ENCODE results near the gene SLC26A3.

DNA sequence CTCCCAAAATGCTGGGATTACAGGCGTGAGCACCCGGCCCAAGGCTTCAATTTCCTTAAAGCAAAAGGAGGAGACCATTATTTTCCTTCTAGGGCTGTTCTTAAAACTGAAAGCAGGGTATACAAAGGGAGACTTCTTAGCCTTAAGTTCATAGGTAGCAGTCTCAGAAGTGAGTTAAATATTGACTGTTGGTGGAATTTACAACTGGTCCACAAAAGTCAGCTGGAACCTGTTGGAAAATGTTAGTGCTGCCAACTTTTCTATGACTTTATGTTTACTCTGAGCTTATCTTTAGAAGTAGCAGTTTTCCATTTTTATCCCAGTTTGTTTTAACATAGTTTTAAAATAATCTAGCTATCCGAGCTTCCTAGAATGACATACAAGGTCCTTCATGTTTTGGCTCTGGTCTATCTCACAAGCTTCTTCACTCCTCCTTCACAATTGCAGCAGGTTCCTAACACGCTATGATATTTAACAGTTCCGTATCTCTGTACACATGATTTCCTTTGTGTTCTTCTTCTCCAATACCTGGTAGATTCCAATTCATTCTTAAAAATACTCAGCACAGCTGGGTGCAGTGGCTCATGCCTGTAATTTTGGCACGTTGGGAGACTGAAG, 3.3 kb downstream of the SLC26A3 start:
- TF ChIP-seq, protein P1, sequence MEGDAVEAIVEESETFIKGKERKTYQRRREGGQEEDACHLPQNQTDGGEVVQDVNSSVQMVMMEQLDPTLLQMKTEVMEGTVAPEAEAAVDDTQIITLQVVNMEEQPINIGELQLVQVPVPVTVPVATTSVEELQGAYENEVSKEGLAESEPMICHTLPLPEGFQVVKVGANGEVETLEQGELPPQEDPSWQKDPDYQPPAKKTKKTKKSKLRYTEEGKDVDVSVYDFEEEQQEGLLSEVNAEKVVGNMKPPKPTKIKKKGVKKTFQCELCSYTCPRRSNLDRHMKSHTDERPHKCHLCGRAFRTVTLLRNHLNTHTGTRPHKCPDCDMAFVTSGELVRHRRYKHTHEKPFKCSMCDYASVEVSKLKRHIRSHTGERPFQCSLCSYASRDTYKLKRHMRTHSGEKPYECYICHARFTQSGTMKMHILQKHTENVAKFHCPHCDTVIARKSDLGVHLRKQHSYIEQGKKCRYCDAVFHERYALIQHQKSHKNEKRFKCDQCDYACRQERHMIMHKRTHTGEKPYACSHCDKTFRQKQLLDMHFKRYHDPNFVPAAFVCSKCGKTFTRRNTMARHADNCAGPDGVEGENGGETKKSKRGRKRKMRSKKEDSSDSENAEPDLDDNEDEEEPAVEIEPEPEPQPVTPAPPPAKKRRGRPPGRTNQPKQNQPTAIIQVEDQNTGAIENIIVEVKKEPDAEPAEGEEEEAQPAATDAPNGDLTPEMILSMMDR (IDR thresholded peaks at IDR 0.05), result no peak
- TF ChIP-seq POLR2A (IDR thresholded peaks at IDR 0.05), result no peak

Data from adrenal gland (tissue), 5 donors.